Fibroblast of villous mesenchyme (primary cell): ENCODE data around the gene ADGRG7. TPM values are rescaled to one million over a fixed set of nuclear protein-coding genes. Genes with fewer than 3 reads are reported as not detected.

Experiments used
- DNase-seq: peaks from one replicate; pipeline ENCODE4 v3.0.0-alpha.2; 2010; ENCODE audit warnings: low read depth
- H3K4me3 ChIP-seq: 2 replicates; pipeline ENCODE4 v1.5.1; 2011; ENCODE audit warnings: low read depth, mild to moderate bottlenecking, low read length
- total RNA-seq: library from RNA; depleted of rRNA; stranded (reverse); fragments of >200 nt; gene quantifications from 2 replicates; pipeline ENCODE4 v1.2.3, GENCODE V29; 2012
- TF ChIP-seq, protein P1 (sequence below): IDR thresholded peaks from 2 replicates; pipeline ENCODE4 v1.5.1; 2012; ENCODE audit warnings: low read depth, mild to moderate bottlenecking, low read length; ENCODE audit not compliant: insufficient read depth

ADGRG7 gene
- total RNA-seq, 1 donor = not detected

DNA sequence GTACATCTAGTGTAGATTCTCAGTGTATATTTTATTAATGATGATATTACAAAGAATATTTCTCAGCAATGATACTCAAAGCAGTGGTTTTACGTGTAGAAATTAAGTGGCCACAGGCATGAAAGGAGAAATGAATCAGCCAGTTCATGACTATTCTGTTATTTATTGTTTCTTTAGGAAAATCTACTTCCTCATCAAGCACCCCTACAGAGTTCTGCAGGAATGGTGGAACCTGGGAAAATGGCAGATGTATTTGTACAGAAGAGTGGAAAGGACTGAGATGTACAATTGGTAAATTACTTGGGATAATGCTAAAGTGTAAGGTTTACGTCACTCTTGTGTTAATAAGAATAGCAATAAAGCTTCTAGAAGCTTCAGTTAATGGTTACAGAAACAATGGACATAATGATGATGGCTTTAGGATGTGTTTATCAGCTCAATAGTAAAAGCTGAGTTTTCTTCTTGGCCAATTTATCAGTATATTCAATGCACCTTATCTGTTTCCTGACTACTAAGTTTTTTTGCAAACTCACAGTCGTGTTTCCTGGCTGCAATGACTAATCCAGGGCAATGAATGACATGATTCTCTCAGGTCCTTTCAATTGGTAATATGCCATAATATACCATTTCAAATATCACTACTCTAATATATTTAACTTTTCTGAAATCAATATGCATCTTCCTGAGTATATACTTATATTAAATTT is 20.2 kb downstream of the ADGRG7 start:
- no peak for DNase-seq
- TF ChIP-seq, protein P1, sequence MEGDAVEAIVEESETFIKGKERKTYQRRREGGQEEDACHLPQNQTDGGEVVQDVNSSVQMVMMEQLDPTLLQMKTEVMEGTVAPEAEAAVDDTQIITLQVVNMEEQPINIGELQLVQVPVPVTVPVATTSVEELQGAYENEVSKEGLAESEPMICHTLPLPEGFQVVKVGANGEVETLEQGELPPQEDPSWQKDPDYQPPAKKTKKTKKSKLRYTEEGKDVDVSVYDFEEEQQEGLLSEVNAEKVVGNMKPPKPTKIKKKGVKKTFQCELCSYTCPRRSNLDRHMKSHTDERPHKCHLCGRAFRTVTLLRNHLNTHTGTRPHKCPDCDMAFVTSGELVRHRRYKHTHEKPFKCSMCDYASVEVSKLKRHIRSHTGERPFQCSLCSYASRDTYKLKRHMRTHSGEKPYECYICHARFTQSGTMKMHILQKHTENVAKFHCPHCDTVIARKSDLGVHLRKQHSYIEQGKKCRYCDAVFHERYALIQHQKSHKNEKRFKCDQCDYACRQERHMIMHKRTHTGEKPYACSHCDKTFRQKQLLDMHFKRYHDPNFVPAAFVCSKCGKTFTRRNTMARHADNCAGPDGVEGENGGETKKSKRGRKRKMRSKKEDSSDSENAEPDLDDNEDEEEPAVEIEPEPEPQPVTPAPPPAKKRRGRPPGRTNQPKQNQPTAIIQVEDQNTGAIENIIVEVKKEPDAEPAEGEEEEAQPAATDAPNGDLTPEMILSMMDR = no peak
- no peak overlapping the region for H3K4me3 ChIP-seq

GRCh38 chr3:100630664-100631063 is 21.3 kb downstream of the ADGRG7 start:
- no peak overlapping the region for H3K4me3 ChIP-seq
- no peak for DNase-seq
- TF ChIP-seq, protein P1 = no peak

- DNase-seq = no peak
- TF ChIP-seq, protein P1 = no peak
- no peak overlapping the region for H3K4me3 ChIP-seq
These were observed 21.8 kb downstream of the ADGRG7 start for GRCh38 chr3:100631236-100631635.

GRCh38 chr3:100634493-100635272 is 25.3 kb downstream of the ADGRG7 start:
- TF ChIP-seq, protein P1 = no peak
- no peak overlapping the region for H3K4me3 ChIP-seq
- DNase-seq = peak; percentile 32

DNA sequence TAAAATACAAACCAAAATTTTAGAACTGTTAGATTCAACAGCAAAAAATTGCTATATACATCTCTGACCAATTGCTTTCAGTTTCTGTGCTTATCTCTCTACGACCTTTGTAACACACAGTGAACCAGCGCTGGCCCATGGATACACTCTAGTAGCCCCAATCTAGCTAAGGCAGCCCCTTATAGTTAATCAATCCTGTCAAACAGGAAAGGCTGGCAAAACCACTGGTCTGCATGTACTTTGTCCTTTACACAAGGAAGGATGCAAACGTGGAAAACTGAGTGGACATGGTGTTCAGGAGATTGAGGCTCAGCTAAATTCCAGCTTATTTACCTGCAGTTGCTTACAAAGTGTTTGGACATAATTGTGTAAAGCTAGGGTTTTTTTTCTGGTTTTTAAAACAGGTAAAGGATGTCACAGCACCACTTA is 25.9 kb downstream of the ADGRG7 start:
- H3K4me3 ChIP-seq = no peak overlapping the region
- DNase-seq = no peak
- TF ChIP-seq, protein P1 = no peak

- TF ChIP-seq, protein P1 = no peak
- H3K4me3 ChIP-seq = no peak overlapping the region
- DNase-seq = peak; percentile 3
These were observed 27.8 kb downstream of the ADGRG7 start for GRCh38 chr3:100637197-100637631.
